Esophagus muscularis mucosa (tissue), 4 donors: Measurements from ENCODE around the gene NBPF15.
"Not testable (repeated sequence)": the region's sequence is repeated elsewhere in the genome, so short reads cannot be mapped to it uniquely, and the experiment has no call there.

Source experiments
- EP300 ChIP-seq: sonication (generic); formaldehyde crosslinking; IDR thresholded peaks from one replicate; pipeline ENCODE4 v1.6.1; 2017; ENCODE audit warnings: antibody characterized with exemption
- POLR2A ChIP-seq: fragments of 450-650 bp; IDR thresholded peaks from one replicate; pipeline ENCODE4 v1.6.1; 2017; ENCODE audit warnings: antibody characterized with exemption, moderate library complexity, mild to moderate bottlenecking, low read depth
- TF ChIP-seq, protein P1 (sequence below), 3 experiments: fragments of 200-600 bp in 2 of 3; fragments of 450-650 bp in 1 of 3; sonication (generic) in 2 of 3; IDR thresholded peaks; one replicate each; pipeline ENCODE4 v1.5.1; 2017 to 2019; ENCODE audit warnings: antibody characterized with exemption in 3 of 3, mild to moderate bottlenecking in 2 of 3, moderate library complexity in 1 of 3

DNA sequence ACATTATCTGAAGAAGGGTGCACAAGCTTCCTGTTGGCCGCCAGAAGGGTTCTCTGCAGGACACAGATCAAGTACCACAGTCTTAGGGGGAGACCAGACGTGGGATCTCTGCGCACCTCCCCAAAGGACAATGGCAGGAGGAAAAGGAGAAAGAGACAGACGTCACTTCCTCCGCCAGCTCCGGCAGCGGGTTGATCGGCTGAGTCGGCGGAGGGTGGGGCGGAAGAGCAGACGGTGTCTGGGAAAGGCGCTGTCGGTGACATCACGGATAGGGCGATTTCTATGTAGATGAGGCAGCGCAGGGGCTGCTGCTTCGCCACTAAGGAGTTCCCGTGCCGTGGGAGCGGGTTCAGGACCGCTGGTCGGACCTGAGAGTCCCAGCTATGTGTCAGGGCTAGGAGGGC, 49.4 kb downstream of the NBPF15 start:
- TF ChIP-seq, protein P1, sequence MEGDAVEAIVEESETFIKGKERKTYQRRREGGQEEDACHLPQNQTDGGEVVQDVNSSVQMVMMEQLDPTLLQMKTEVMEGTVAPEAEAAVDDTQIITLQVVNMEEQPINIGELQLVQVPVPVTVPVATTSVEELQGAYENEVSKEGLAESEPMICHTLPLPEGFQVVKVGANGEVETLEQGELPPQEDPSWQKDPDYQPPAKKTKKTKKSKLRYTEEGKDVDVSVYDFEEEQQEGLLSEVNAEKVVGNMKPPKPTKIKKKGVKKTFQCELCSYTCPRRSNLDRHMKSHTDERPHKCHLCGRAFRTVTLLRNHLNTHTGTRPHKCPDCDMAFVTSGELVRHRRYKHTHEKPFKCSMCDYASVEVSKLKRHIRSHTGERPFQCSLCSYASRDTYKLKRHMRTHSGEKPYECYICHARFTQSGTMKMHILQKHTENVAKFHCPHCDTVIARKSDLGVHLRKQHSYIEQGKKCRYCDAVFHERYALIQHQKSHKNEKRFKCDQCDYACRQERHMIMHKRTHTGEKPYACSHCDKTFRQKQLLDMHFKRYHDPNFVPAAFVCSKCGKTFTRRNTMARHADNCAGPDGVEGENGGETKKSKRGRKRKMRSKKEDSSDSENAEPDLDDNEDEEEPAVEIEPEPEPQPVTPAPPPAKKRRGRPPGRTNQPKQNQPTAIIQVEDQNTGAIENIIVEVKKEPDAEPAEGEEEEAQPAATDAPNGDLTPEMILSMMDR (IDR thresholded peaks at IDR 0.05) = not testable (repeated sequence)
- not testable (repeated sequence) for TF ChIP-seq EP300, POLR2A
